GM23338 (cell line): ENCODE measurements around the gene MYO6. TPM values are rescaled to one million over a fixed set of nuclear protein-coding genes. Genes with fewer than 3 reads are reported as not detected.

ENCODE experiments used
- ATAC-seq: fragments of 200-7000 bp; cut with Tn5 transposase; 3 replicates; pipeline ENCODE4 v1.9.1; 2020
- DNase-seq: peaks from one replicate; pipeline ENCODE4 v3.0.0-alpha.2; 2015; ENCODE audit warnings: low spot score
- H2AFZ ChIP-seq: fragments of 200-600 bp; sonication (generic); 2 replicates; pipeline ENCODE4 v1.8.0; 2016; ENCODE audit warnings: antibody characterized with exemption, mild to moderate bottlenecking, moderate library complexity
- H3F3A ChIP-seq: fragments of 200-600 bp; sonication (generic); replicated peaks from 2 replicates; pipeline ENCODE4 v1.8.0; 2017; ENCODE audit warnings: antibody characterized with exemption, mixed run types, low read depth
- H3K27ac ChIP-seq: fragments of 200-600 bp; sonication (generic); 2 replicates; pipeline ENCODE4 v1.6.1; 2016; ENCODE audit warnings: low read depth
- H3K27me3 ChIP-seq: fragments of 200-600 bp; sonication (generic); 2 replicates; pipeline ENCODE4 v1.8.0; 2016; ENCODE audit warnings: mild to moderate bottlenecking, mixed run types, moderate library complexity; ENCODE audit not compliant: insufficient read depth
- H3K36me3 ChIP-seq: fragments of 200-600 bp; sonication (generic); 2 replicates; pipeline ENCODE4 v1.8.0; 2016; ENCODE audit warnings: mild to moderate bottlenecking; ENCODE audit not compliant: insufficient read depth
- H3K4me1 ChIP-seq: fragments of 200-600 bp; sonication (generic); 2 replicates; pipeline ENCODE4 v1.8.0; 2016; ENCODE audit warnings: mild to moderate bottlenecking, moderate library complexity; ENCODE audit not compliant: insufficient read depth
- H3K4me2 ChIP-seq: fragments of 200-600 bp; sonication (generic); 2 replicates; pipeline ENCODE4 v1.7.1; 2017; ENCODE audit warnings: mixed run types
- H3K4me3 ChIP-seq: fragments of 200-600 bp; sonication (generic); 2 replicates; pipeline ENCODE4 v1.6.1; 2016; ENCODE audit warnings: mixed run types
- H3K79me2 ChIP-seq: fragments of 200-600 bp; sonication (generic); replicated peaks from 2 replicates; pipeline ENCODE4 v1.8.0; 2017; ENCODE audit warnings: mild to moderate bottlenecking; ENCODE audit not compliant: insufficient read depth
- H3K9me2 ChIP-seq: fragments of 200-600 bp; sonication (generic); 2 replicates; pipeline ENCODE4 v1.8.0; 2017; ENCODE audit not compliant: insufficient read depth
- H4K20me1 ChIP-seq: fragments of 200-600 bp; sonication (generic); replicated peaks from 2 replicates; pipeline ENCODE4 v1.8.0; 2017; ENCODE audit warnings: mild to moderate bottlenecking; ENCODE audit not compliant: insufficient read depth
- H3K27ac Mint-ChIP-seq: 2 replicates; pipeline ENCODE4 v1.8.0; 2020; ENCODE audit warnings: inconsistent platforms, mild to moderate bottlenecking, moderate library complexity, mixed read lengths
- H3K27me3 Mint-ChIP-seq: 3 replicates; pipeline ENCODE4 v1.8.0; 2022; ENCODE audit warnings: low read depth, mild to moderate bottlenecking, moderate library complexity, mixed read lengths, inconsistent platforms; ENCODE audit not compliant: insufficient read depth, poor library complexity
- H3K36me3 Mint-ChIP-seq: 3 replicates; pipeline ENCODE4 v1.8.0; 2021; ENCODE audit warnings: low read depth, mild to moderate bottlenecking, inconsistent platforms, moderate library complexity, mixed read lengths
- H3K4me1 Mint-ChIP-seq: 3 replicates; pipeline ENCODE4 v1.8.0; 2020; ENCODE audit warnings: mild to moderate bottlenecking, inconsistent platforms, mixed read lengths
- H3K4me3 Mint-ChIP-seq: 3 replicates; pipeline ENCODE4 v1.8.0; 2021; ENCODE audit warnings: moderate library complexity, mild to moderate bottlenecking, inconsistent platforms, mixed read lengths
- H3K9me3 Mint-ChIP-seq: 3 replicates; pipeline ENCODE4 v1.8.0; 2020; ENCODE audit warnings: moderate library complexity, mild to moderate bottlenecking, inconsistent platforms, mixed read lengths
- CREB1 ChIP-seq: fragments of 250-450 bp; sonication (Bioruptor Pico); IDR thresholded peaks from 2 replicates; pipeline ENCODE4 v1.5.0; 2020; ENCODE audit warnings: low read depth, mild to moderate bottlenecking, moderate library complexity
- CTCF ChIP-seq, 2 experiments: fragments of 200-600 bp in 1 of 2; sonication (generic) in 1 of 2; conservative IDR thresholded peaks; 2 replicates each; pipeline versions ENCODE4 v1.5.1 to v1.6.1; 2016 to 2017; ENCODE audit warnings: antibody characterized with exemption in 2 of 2, low read depth in 2 of 2, mild to moderate bottlenecking in 2 of 2, moderate library complexity in 1 of 2
- EZH2 ChIP-seq: fragments of 200-600 bp; sonication (generic); IDR thresholded peaks from one replicate; pipeline ENCODE4 v1.8.0; 2017; ENCODE audit warnings: antibody characterized with exemption, mild to moderate bottlenecking, low read depth; ENCODE audit not compliant: unreplicated experiment
- JUNB ChIP-seq: IDR thresholded peaks from one replicate; pipeline ENCODE4 v1.6.1; 2016; ENCODE audit warnings: antibody characterized with exemption; ENCODE audit not compliant: unreplicated experiment
- STAT1 ChIP-seq: IDR thresholded peaks from one replicate; pipeline ENCODE4 v1.6.1; 2016; ENCODE audit warnings: antibody characterized with exemption; ENCODE audit not compliant: unreplicated experiment
- ZNF114 ChIP-seq: fragments of 250-450 bp; sonication (Bioruptor Pico); IDR thresholded peaks from 2 replicates; pipeline ENCODE4 v1.5.0; 2020; ENCODE audit warnings: mild to moderate bottlenecking, moderate library complexity
- ZNF331 ChIP-seq: fragments of 250-450 bp; sonication (Bioruptor Pico); IDR thresholded peaks from 2 replicates; pipeline ENCODE4 v1.5.0; 2020; ENCODE audit warnings: low read depth, mild to moderate bottlenecking, moderate library complexity
- ZNF462 ChIP-seq: fragments of 250-450 bp; sonication (Bioruptor Pico); IDR thresholded peaks from 2 replicates; pipeline ENCODE4 v1.5.0; 2020; ENCODE audit warnings: mild to moderate bottlenecking, moderate library complexity
- polyA plus RNA-seq: library from polyadenylated mRNA; unstranded; fragments of >200 nt; fragmentation: Nextera tagmentation; extraction: Ambion mirVana; gene quantifications from 2 replicates; pipeline ENCODE4 v1.2.1, GENCODE V29; 2016
- total RNA-seq: library from RNA; depleted of rRNA; stranded (reverse); fragments of >200 nt; shearing (Covaris generic); gene quantifications from 2 replicates; pipeline ENCODE4 v1.2.3, GENCODE V29; 2014

MYO6 gene
- total and polyA plus RNA-seq, 2 experiments from 2014 or later, result 21.8 to 33.0 TPM

- H3K27ac ChIP-seq, result no peak overlapping the region
- H3K4me2 ChIP-seq, result no peak overlapping the region
- H3K9me2 ChIP-seq, result no peaks in the 10 kb centered on the region
- no peak overlapping the region for H3K4me3 ChIP-seq
- ATAC-seq, result no peak
- no peaks in the 10 kb centered on the region for H3K36me3 ChIP-seq
- H3K9me3 Mint-ChIP-seq, result no peaks in the 10 kb centered on the region
- no peaks in the 10 kb centered on the region for H3K4me1 Mint-ChIP-seq
- no peaks in the 10 kb centered on the region for H4K20me1 ChIP-seq
- no peaks in the 10 kb centered on the region for H3F3A ChIP-seq
- TF ChIP-seq CTCF (conservative IDR thresholded peaks at IDR 0.05; ENCODE audit: low read depth in 2 of 2), result peak; percentile 57 to 61
- TF ChIP-seq ZNF114, result no peak
- no peak for TF ChIP-seq JUNB
- H3K4me3 Mint-ChIP-seq, result no peak overlapping the region
- no peaks in the 10 kb centered on the region for H3K36me3 Mint-ChIP-seq
- H2AFZ ChIP-seq, result no peak overlapping the region
- no peaks in the 10 kb centered on the region for H3K79me2 ChIP-seq
- peak; percentile 87 for DNase-seq
- no peaks in the 10 kb centered on the region for H3K27me3 Mint-ChIP-seq
- no peak overlapping the region for H3K27ac Mint-ChIP-seq
- no peaks in the 10 kb centered on the region for H3K27me3 ChIP-seq
- no peaks in the 10 kb centered on the region for H3K4me1 ChIP-seq
Observed at GRCh38 chr6:75855052-75855451, 106.0 kb downstream of the MYO6 start.

DNA sequence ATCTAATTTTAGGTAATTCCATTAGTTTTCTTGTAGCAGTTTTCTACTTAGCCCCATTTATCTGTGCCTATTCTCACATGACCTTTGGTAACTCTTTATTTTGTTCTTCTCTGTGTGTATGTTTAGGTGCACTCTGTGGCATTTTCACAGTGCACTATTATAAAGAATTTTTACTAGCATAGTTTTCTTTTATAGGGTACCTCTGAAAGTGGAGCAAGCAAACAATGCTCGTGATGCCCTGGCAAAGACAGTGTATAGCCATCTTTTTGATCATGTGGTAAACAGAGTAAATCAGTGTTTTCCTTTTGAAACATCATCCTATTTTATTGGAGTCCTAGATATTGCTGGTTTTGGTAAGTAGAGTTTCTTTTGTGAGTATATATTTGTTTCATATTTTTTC, 107.9 kb downstream of the MYO6 start:
- Mint-ChIP-seq H3K4me1 (no peaks in the 10 kb centered on the region), H3K9me3 (no peaks in the 10 kb centered on the region), H3K27ac (no peak overlapping the region), H3K27me3 (no peaks in the 10 kb centered on the region), H3K36me3 (no peaks in the 10 kb centered on the region), H3K4me3 (no peak overlapping the region)
- H3K4me2 ChIP-seq, result no peak overlapping the region
- no peak overlapping the region for H3K4me3 ChIP-seq
- H3K27me3 ChIP-seq, result no peaks in the 10 kb centered on the region
- H3K4me1 ChIP-seq, result no peaks in the 10 kb centered on the region
- no peaks in the 10 kb centered on the region for H4K20me1 ChIP-seq
- no peak overlapping the region for H3K27ac ChIP-seq
- H3K36me3 ChIP-seq, result no peaks in the 10 kb centered on the region
- H2AFZ ChIP-seq, result no peak overlapping the region
- H3F3A ChIP-seq, result no peaks in the 10 kb centered on the region
- H3K79me2 ChIP-seq, result no peaks in the 10 kb centered on the region
- H3K9me2 ChIP-seq, result no peaks in the 10 kb centered on the region
- ATAC-seq (no peak), DNase-seq (no peak)
- no peak for TF ChIP-seq CTCF (conservative IDR thresholded peaks at IDR 0.05; ENCODE audit: low read depth in 2 of 2)
- no peak for TF ChIP-seq CREB1 (CRISPR knock-in tag)
- no peak for TF ChIP-seq ZNF114
- TF ChIP-seq ZNF462 (CRISPR knock-in tag), result no peak
- TF ChIP-seq EZH2, result no peak
- TF ChIP-seq STAT1, result no peak
- no peak for TF ChIP-seq ZNF331 (CRISPR knock-in tag)
